Brain microvascular endothelial cell (primary cell): Measurements from ENCODE around the gene HACE1.
"Not testable (repeated sequence)": the region's sequence is repeated elsewhere in the genome, so short reads cannot be mapped to it uniquely, and the experiment has no call there.

Experiments used
- DNase-seq: peaks from one replicate; pipeline ENCODE4 v3.0.0-alpha.2; 2020
- H3K27ac ChIP-seq: fragments of 250-450 bp; sonication (Bioruptor Pico); 2 replicates; pipeline ENCODE4 v1.5.1; 2020; ENCODE audit warnings: mild to moderate bottlenecking, moderate library complexity
- H3K27me3 ChIP-seq: fragments of 250-450 bp; sonication (Bioruptor Pico); replicated peaks from 2 replicates; pipeline ENCODE4 v1.5.1; 2020; ENCODE audit warnings: mild to moderate bottlenecking
- H3K36me3 ChIP-seq: fragments of 250-450 bp; sonication (Bioruptor Pico); replicated peaks from 2 replicates; pipeline ENCODE4 v1.5.1; 2020; ENCODE audit warnings: mild to moderate bottlenecking
- H3K4me3 ChIP-seq: 2 replicates; pipeline ENCODE4 v1.5.1; 2011; ENCODE audit warnings: low read depth, mild to moderate bottlenecking, control low read depth, low read length, moderate library complexity
- in situ Hi-C: cut with HindIII; loops from 2 replicates; pipeline ENCODE4 v1.10.0; 2017; ENCODE audit warnings: low sequenced_read_pairs, low pct_ligation_motif_present
- TF ChIP-seq, protein P1 (sequence below): IDR thresholded peaks from 2 replicates; pipeline ENCODE4 v1.5.1; 2011; ENCODE audit warnings: low read depth, mild to moderate bottlenecking, moderate library complexity, low read length, control low read depth, inconsistent platforms; ENCODE audit errors: missing control alignments

The HACE1 gene

DNA sequence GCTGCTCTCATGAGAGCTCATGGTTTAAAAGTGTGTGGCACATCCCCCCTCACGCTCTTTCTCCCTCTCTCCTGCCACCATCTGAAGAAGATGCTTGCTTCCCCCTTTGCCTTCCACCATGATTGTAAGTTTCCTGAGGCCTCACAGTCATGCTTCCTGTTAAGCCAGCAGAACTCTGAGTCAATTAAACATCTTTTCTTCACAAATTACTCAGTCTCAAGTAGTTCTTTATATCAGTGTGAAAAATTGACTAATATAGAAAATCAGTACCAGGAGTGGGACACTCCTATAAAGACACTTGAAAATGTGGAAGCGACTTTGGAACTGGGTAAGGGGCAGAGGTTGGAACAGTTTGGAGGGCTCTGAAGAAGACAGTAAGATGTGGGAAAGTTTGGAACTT is 45.0 kb downstream of the HACE1 start:
- no peak for DNase-seq
- no peak overlapping the region for H3K4me3 ChIP-seq
- TF ChIP-seq, protein P1, sequence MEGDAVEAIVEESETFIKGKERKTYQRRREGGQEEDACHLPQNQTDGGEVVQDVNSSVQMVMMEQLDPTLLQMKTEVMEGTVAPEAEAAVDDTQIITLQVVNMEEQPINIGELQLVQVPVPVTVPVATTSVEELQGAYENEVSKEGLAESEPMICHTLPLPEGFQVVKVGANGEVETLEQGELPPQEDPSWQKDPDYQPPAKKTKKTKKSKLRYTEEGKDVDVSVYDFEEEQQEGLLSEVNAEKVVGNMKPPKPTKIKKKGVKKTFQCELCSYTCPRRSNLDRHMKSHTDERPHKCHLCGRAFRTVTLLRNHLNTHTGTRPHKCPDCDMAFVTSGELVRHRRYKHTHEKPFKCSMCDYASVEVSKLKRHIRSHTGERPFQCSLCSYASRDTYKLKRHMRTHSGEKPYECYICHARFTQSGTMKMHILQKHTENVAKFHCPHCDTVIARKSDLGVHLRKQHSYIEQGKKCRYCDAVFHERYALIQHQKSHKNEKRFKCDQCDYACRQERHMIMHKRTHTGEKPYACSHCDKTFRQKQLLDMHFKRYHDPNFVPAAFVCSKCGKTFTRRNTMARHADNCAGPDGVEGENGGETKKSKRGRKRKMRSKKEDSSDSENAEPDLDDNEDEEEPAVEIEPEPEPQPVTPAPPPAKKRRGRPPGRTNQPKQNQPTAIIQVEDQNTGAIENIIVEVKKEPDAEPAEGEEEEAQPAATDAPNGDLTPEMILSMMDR: no peak
- H3K27ac ChIP-seq: no peak overlapping the region
- no peaks in the 10 kb centered on the region for H3K36me3 ChIP-seq
- no peaks in the 10 kb centered on the region for H3K27me3 ChIP-seq
- in situ Hi-C loops: no loop called here

DNA sequence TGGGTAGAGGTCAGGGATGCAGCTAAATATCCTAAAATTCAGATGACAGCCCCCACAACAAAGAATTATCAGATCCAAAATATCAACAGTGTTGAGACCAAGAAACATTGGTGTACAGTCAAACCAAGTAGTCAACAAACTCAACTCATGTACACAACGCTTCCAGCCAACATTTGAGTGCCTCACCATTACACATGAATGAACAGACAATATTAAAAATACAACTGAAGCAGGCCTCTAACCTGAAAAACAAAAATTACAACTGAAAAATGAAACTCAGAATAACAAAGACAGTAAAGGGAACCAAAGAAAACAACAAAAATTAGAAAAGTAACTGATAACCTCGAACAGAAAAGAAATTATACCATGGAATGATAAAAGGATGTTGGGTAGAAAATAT is 46.2 kb downstream of the HACE1 start:
- Histone ChIP-seq H3K27me3 (no peaks in the 10 kb centered on the region), H3K4me3 (no peak overlapping the region), H3K36me3 (no peaks in the 10 kb centered on the region), H3K27ac (no peak overlapping the region)
- DNase-seq: no peak
- TF ChIP-seq, protein P1: no peak
- in situ Hi-C loops: no loop called here

DNA sequence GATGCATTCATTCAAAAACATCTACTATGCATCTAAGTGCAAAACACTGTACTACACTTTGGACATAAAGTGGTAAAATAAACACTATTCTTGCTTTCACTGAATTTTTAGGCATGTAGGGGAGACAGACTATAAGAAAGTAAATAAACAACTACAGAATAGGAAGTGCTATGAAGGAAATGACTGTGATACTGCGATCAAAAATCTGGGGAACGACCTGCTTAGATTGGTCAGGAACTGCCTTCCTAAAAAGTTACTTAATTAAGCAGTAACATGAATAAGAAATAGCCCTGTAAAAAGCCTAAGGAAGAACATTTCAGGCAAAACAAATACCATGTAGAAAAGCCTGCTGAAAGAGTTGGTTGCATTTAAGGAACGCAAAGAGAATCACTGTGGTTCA is 50.6 kb downstream of the HACE1 start:
- in situ Hi-C loops: no loop called here
- DNase-seq: no peak
- no peaks in the 10 kb centered on the region for H3K36me3 ChIP-seq
- TF ChIP-seq, protein P1: no peak
- H3K27me3 ChIP-seq: no peaks in the 10 kb centered on the region
- H3K27ac ChIP-seq: no peak overlapping the region
- H3K4me3 ChIP-seq: no peak overlapping the region

DNA sequence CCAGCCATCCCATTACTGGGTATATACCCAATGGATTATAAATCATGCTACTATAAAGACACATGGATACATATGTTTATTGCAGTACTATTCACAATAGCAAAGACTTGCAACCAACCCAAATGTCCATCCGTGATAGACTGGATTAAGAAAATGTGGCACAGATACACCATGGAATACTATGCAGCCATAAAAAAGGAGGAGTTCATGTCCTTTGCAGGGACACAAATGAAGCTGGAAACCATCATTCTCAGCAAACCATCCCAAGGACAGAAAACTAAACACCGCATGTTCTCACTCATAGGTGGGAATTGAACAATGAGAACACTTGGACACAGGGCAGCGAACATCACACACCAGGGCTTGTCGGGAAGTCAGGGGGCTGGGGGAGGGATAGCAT is 54.4 kb downstream of the HACE1 start:
- in situ Hi-C loops, DNase-seq: not testable (repeated sequence)

DNA sequence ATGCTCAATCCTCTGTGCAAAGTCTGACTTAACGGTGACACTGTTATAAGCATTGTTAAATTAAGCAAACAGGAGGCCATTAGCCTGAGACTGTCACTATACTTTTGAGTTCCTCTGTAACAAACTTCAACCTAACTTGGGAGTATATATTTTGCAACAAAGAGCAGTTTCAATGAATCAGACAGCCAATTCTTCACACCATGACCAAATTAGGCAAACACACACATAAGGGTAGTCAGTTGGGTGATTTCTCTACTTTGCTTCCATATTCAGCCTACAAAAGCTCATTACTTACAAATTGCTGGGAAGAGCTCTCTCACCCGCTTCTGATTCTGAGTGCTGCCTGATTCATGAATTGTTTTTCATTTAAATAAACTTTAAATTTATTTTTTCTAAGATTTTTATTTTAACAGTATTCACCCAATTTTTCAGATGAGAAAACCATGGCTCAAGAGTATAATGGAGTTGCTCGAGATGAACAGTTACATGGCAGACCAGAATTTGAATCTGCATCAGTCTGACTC is 60.5 kb downstream of the HACE1 start:
- Histone ChIP-seq H3K4me3 (no peak overlapping the region), H3K27me3 (no peaks in the 10 kb centered on the region), H3K27ac (no peak overlapping the region), H3K36me3 (no peaks in the 10 kb centered on the region)
- TF ChIP-seq, protein P1: no peak
- DNase-seq: no peak
- in situ Hi-C loops: no loop called here

More for the DNA sequence above, 54.4 kb downstream of the HACE1 start:
- H3K27me3 ChIP-seq, H3K27ac ChIP-seq, H3K36me3 ChIP-seq, H3K4me3 ChIP-seq: not testable (repeated sequence)

DNA sequence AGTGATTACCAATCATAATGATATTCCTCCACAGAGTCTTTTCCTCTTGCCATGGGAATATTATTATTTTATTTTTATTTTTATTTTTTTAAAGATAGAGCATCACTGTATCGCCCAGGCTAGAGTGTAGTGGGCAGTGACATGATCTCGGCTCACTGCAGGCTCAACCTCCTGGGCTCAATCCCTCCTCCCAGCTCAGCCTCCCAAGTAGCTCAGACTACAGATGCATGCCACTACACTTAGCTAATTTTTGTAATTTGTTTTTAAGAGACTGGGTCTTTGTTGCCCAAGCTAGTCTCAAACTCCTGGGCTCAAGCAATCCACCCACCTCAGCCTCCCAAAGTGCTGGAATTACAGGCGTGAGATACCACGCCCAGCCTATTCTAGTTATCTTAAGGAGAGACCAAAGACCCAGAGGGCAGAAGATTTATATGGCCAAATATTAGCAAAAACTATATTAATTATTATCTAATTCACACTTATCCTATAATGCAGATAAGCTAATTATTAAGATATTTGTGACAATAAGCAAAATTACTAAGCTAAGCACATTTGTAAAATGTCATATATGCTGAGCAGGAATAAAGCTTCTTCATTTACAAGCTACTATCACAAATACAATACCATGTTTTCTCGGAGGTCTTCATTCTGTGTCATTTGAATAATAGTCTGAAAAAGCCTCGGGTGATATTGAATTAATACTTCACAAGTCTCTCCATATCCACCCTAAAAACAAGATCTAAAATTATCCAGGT is 63.5 kb downstream of the HACE1 start:
- no peaks in the 10 kb centered on the region for H3K27me3 ChIP-seq
- DNase-seq: no peak

More for the DNA sequence above, 63.5 kb downstream of the HACE1 start:
- TF ChIP-seq, protein P1: no peak
- H3K36me3 ChIP-seq: no peaks in the 10 kb centered on the region
- H3K27ac ChIP-seq: no peak overlapping the region
- H3K4me3 ChIP-seq: no peak overlapping the region
- in situ Hi-C loops: no loop called here
